Left lung (tissue), 10 donors: ENCODE results near the gene SPC24. TPM values are rescaled to one million over a fixed set of nuclear protein-coding genes. Genes with fewer than 3 reads are reported as not detected.
A peak's percentile ranks its signal among the peaks of the same experiment; 100 is the strongest.

Experiments
- ATAC-seq: fragments of 200-7000 bp; cut with Tn5 transposase; one replicate; pipeline ENCODE4 v1.9.1; 2020; ENCODE audit warnings: moderate library complexity
- DNase-seq, 4 donors: peaks; one replicate each; pipeline ENCODE4 v3.0.0-alpha.2; 2013 to 2020
- H3K27ac ChIP-seq, 2 donors: fragments of 200-600 bp; sonication (generic) in 1 of 2; one replicate each; pipeline versions ENCODE4 v1.5.0 to v1.8.0; 2020 to 2021
- H3K27me3 ChIP-seq, 2 donors: fragments of 200-600 bp; sonication (generic) in 1 of 2; one replicate each; pipeline versions ENCODE4 v1.5.0 to v1.8.0; 2020 to 2021
- H3K36me3 ChIP-seq, 2 donors: fragments of 200-600 bp; sonication (generic) in 1 of 2; one replicate each; pipeline versions ENCODE4 v1.5.0 to v1.8.0; 2020 to 2021
- H3K4me1 ChIP-seq, 2 donors: fragments of 200-600 bp; one replicate each; pipeline ENCODE4 v1.8.0; 2021
- H3K4me3 ChIP-seq, 2 donors: fragments of 200-600 bp; sonication (generic) in 1 of 2; one replicate each; pipeline versions ENCODE4 v1.5.0 to v1.8.0; 2020 to 2021; ENCODE audit warnings: mild to moderate bottlenecking in 1 of 2
- H3K9me3 ChIP-seq, 2 donors: fragments of 200-600 bp; sonication (generic) in 1 of 2; one replicate each; pipeline versions ENCODE4 v1.5.0 to v1.8.0; 2020 to 2021
- intact Hi-C, 2 donors: fragments of 100-400 bp; cut with DNase I; formaldehyde crosslinking; loops; one replicate each; pipeline versions ENCODE4 v1.11.2 to v1.14.2; 2022
- polyA plus RNA-seq, 6 donors: library from polyadenylated mRNA; unstranded; fragments of 120-200 nt; gene quantifications; one replicate each; pipeline ENCODE4 v1.2.1, GENCODE V29; 2013; ENCODE audit not compliant: insufficient read length in 6 of 6
- total RNA-seq, 2 donors: library from RNA; stranded (reverse); fragmentation: NEBNext Ultra II Directional; extraction: Animal tissue kit (Norgen Biotek cat#: 25700); gene quantifications; one replicate each; pipeline ENCODE4 v1.2.1, GENCODE V29; 2021
- TF ChIP-seq, protein P1 (sequence below), 2 donors: fragments of 200-600 bp; sonication (generic) in 1 of 2; IDR thresholded peaks; one replicate each; pipeline versions ENCODE4 v1.5.0 to v1.8.0; 2021; ENCODE audit warnings: antibody characterized with exemption in 2 of 2
- donor health status: DM: no; HTN: yes; CAD: no.
- donor health status: DM: no; HTN: no; CAD: no.

Gene SPC24
- total and polyA plus RNA-seq, 8 donors: 5.4 to 40.2 (median 20.3) TPM

DNA sequence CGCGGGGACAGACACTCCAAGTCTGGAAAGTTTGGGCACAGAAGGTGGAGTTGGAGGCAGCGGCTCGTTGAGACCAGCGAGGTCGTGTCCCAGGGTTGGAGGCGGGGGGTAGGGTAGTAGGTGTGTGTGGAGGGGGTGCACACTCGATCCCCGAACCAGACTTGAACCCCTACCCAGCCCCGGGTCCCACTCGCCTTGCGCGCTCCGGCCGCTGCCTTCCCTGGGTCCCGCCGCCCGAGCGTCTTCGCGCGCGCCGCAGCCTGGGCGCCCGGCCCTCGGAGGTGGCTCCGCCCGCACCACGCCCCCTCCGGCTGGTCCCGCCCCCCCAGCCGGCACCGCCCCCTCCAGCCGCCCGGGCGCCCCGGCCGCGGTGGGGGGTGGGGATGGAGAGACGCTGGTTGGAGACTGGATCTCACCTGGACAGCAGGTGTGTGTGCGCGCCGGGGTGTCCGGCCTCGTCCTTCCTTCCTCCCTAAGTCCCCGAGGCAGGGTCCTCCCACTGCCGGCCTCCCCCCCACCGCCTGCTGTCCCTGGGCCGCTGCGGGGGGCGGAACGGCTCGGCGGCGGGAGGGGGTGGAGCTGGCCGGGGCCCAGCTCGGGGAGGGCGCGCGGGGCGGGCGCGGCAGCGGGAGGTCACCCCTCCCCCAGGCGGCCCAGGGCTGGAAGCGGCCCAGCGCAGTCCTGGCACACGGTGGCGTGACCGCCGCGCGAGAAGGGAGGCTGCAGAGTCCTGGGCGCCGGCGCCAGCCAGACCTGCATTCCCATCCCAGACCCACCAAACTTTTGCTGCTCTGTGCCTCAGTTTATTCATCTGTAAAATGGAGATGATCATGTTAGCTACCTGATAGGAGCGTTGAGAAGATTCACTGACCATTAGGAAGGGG, 42.0 kb upstream of the SPC24 start, which contains the start of gene KANK2:
Gene KANK2, minus strand, starts transcription at position 255 of the 884 bp plus-strand sequence. CDS start 3,034 bp downstream, outside the sequence.
- Histone ChIP-seq H3K4me3 (peak within 1 kb of the TSS; percentile 45 to 56), H3K4me1 (peaks cover 14 to 43% of the 10 kb centered on the region in 2 donors), H3K9me3 (no peaks in the 10 kb centered on the region), H3K36me3 (peaks cover 0 to 38% of the 10 kb centered on the region in 2 donors), H3K27ac (peak within 1 kb of the TSS; percentile 38 to 81), H3K27me3 (peaks cover 0 to 10% of the 10 kb centered on the region in 2 donors)
- DNase-seq (peak; percentile 85 to 94 (median 88)), ATAC-seq (peak; percentile 93)
- TF ChIP-seq, protein P1, sequence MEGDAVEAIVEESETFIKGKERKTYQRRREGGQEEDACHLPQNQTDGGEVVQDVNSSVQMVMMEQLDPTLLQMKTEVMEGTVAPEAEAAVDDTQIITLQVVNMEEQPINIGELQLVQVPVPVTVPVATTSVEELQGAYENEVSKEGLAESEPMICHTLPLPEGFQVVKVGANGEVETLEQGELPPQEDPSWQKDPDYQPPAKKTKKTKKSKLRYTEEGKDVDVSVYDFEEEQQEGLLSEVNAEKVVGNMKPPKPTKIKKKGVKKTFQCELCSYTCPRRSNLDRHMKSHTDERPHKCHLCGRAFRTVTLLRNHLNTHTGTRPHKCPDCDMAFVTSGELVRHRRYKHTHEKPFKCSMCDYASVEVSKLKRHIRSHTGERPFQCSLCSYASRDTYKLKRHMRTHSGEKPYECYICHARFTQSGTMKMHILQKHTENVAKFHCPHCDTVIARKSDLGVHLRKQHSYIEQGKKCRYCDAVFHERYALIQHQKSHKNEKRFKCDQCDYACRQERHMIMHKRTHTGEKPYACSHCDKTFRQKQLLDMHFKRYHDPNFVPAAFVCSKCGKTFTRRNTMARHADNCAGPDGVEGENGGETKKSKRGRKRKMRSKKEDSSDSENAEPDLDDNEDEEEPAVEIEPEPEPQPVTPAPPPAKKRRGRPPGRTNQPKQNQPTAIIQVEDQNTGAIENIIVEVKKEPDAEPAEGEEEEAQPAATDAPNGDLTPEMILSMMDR (IDR thresholded peaks at IDR 0.05): no peak
- intact Hi-C loops: loop anchor here in 1 of 2 donors (10.0 kb wide), 1 partner anchor 53 kb away; no protein-coding TSS in a partner anchor

DNA sequence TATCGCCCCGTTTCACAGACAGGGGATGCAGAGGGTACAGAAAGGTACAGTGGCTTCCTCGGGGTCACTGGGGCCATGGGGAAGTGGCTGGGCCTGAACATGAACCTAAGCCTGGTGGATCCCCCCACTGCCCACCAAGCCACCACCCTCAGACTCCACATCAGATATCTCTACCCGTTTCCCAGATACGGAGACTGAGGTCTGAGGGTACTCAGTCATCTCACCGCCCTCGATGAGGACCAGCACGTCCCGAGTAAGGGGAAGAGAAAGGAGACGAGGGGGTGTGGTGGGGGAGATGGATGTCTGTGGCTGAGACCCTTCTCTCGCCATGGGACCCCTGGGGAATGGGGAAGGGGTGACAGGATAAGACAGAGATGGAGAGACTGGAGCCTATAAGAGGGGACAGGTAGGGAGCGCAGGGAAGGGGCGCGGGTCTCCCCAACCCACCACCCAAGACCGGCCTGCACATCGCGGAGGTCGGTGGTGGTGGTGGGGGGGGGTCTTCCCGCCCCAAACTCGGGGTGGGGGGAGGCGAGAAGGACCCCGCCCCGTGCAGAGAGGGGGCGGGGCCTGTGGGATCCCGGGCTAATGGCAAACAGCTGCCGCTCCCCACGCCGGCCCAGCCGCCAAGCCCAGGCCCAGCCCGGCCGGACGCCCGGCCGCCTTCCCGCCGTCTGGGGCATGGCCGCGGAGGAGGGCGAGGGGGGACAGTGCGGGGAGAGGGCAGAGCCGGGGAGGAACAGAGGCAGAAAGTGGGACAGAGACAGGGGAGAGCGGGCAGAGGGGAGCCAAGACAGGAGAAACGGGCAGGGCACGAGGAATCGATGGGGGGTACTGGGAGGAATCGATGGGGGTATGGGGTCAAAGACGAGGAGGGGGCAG, 41.1 kb upstream of the SPC24 start:
- Histone ChIP-seq H3K27me3 (peaks cover 0 to 10% of the 10 kb centered on the region in 2 donors), H3K9me3 (no peaks in the 10 kb centered on the region), H3K36me3 (peaks cover 0 to 41% of the 10 kb centered on the region in 2 donors), H3K4me3 (peak overlapping the region; percentile 45 to 56), H3K27ac (peak overlapping the region; percentile 38 to 81), H3K4me1 (peaks cover 20 to 48% of the 10 kb centered on the region in 2 donors)
- TF ChIP-seq, protein P1 (IDR thresholded peaks at IDR 0.05): no peak
- intact Hi-C loops: loop anchor here in 1 of 2 donors (10.0 kb wide), 1 partner anchor 52 kb away; no protein-coding TSS in a partner anchor
- ATAC-seq (peak; percentile 47), DNase-seq (peak in 3 of 4 donors; percentile 32 to 85 (median 55))

DNA sequence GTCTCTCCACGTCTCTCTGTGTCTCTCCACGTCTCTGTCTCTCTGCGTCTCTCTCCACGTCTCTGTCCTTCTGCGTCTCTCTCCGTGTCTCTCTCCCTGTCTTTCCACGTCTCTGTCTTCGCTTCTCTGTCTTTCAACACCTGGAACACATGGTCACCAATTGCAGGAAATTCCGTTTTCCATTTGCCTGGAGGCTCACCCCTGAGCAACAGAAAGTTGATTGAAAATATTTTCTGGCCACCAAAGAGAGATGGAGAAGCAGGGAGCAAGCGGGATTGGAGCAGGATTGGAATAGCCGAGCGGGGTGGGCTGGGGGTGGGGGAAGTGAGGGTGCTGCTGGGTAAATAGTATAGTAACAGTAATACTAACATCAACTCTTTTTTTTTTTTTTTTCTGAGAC, 40.1 kb upstream of the SPC24 start:
- Histone ChIP-seq H3K4me1 (peaks cover 26 to 56% of the 10 kb centered on the region in 2 donors), H3K4me3 (peak overlapping the region; percentile 45 to 56), H3K27me3 (peaks cover 0 to 10% of the 10 kb centered on the region in 2 donors), H3K27ac (peak overlapping the region in 1 of 2 donors; percentile 81), H3K36me3 (peaks cover 0 to 42% of the 10 kb centered on the region in 2 donors), H3K9me3 (no peaks in the 10 kb centered on the region)
- no peak for DNase-seq
- ATAC-seq: no peak
- intact Hi-C loops: loop anchor here in 1 of 2 donors (10.0 kb wide), 1 partner anchor 51 kb away; no protein-coding TSS in a partner anchor
- TF ChIP-seq, protein P1 (IDR thresholded peaks at IDR 0.05): no peak

DNA sequence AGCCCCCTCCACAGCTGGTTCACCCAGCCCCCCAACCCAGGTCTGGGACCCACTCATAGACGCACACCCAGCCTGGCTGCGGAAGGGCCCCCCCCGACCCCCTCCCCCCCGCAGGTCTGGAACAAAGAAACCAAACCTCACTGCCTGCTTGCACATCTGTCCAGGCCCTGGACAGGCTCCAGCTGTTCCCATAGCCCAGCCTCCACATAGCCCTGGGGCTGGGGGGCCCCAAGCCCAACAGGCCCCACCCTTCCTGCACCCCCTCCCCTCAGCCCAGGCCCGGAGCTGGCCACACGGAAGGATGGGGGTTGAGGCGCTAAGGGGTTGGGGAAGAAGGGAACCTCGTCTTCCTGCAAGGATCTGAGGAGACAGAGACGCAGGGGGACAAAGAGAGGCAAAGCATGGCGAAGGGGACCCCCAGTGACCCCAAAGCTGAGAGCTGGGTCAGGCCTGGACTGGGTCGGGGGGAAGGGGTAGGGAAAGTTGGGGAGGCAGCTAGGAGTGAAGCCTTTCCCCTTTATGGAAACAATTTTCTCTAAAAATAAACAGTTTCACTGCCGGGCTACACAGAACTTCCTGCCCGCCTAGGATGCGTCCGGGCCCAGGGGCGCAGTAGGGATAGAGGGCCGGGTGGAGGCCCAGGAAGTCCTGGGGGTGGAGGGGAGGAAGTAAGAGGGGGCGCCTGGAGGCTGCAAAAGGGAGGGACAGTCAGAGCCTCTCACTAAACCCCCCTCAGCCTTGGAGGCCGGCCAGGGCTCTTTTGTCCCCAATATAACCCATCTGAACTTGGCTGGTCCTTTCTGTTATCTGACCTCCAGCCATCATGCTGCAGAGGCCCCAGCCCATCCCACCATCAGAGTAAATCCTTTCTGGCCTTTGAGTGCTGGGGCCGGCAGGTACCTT, 39.3 kb upstream of the SPC24 start:
- DNase-seq: peak in 1 of 4 donors; percentile 71
- TF ChIP-seq, protein P1 (IDR thresholded peaks at IDR 0.05): no peak
- peak overlapping the region; percentile 66 to 81 for H3K27ac ChIP-seq
- intact Hi-C loops: loop anchor here in 1 of 2 donors (10.0 kb wide), 1 partner anchor 50 kb away; no protein-coding TSS in a partner anchor
- H3K4me1 ChIP-seq: peaks cover 33 to 64% of the 10 kb centered on the region in 2 donors
- peaks cover 0 to 10% of the 10 kb centered on the region in 2 donors for H3K27me3 ChIP-seq
- no peak for ATAC-seq
- no peaks in the 10 kb centered on the region for H3K9me3 ChIP-seq
- H3K4me3 ChIP-seq: peak overlapping the region; percentile 45 to 56
- peaks cover 0 to 35% of the 10 kb centered on the region in 2 donors for H3K36me3 ChIP-seq
